ENCODE measurements around the gene PDE11A. TPM values are rescaled to one million over a fixed set of nuclear protein-coding genes. Genes with fewer than 3 reads are reported as not detected.

Gene PDE11A
- polyA plus RNA-seq, 2 of the 4 experiments (the other 2 are of a cell fraction), result 3.6 to 5.6 TPM

DNA sequence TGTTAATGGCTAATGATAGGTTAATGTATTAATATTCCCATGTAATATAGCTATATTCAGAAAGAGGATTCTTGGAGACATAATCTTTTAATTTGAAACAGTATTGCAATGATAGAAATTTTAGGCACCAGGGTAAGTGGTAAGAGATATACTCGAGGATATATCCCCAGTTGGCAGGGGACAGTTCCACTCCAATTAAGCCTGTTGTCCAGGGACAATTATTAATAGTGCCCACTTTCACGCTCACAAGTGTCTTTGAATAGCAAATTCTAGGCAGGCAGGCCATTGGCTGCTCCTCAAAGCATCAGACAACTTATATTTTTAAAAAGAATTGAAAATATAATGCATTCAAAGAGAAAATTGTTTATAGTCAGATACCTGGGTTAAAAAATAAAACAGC is 190.7 kb downstream of the PDE11A start:
- ChIA-PET CTCF (no interaction called here), POLR2A (no interaction called here)
- Histone ChIP-seq H3K4me2 (no peak overlapping the region), H3K4me1 (no peaks in the 10 kb centered on the region), H3K27ac (no peak overlapping the region), H3K4me3 (no peak overlapping the region), H3K9me3 (no peaks in the 10 kb centered on the region)
- ATAC-seq, result no peak
- WGBS (ENCODE audit: missing lambda C conversion rate), result 37% methylated on average over 2 of the region's 2 CpGs
- no peak for TF ChIP-seq E2F6 (IDR thresholded peaks at IDR 0.05; ENCODE audit: borderline replicate concordance, low read depth)
- no peak for TF ChIP-seq NPAS2 (CRISPR knock-in tag; IDR thresholded peaks at IDR 0.05; ENCODE audit: borderline replicate concordance)
- TF ChIP-seq, protein P1, sequence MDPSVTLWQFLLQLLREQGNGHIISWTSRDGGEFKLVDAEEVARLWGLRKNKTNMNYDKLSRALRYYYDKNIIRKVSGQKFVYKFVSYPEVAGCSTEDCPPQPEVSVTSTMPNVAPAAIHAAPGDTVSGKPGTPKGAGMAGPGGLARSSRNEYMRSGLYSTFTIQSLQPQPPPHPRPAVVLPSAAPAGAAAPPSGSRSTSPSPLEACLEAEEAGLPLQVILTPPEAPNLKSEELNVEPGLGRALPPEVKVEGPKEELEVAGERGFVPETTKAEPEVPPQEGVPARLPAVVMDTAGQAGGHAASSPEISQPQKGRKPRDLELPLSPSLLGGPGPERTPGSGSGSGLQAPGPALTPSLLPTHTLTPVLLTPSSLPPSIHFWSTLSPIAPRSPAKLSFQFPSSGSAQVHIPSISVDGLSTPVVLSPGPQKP (IDR thresholded peaks at IDR 0.05; ENCODE audit: low read depth, low read length), result no peak
- no peak for TF ChIP-seq RARB (CRISPR knock-in tag; IDR thresholded peaks at IDR 0.05)
- TF ChIP-seq FOXS1 (CRISPR knock-in tag; IDR thresholded peaks at IDR 0.05), result no peak
- no peak for TF ChIP-seq CEBPB (IDR thresholded peaks at IDR 0.05)
- TF ChIP-seq HDAC2 (IDR thresholded peaks at IDR 0.05), result no peak
- no peak for TF ChIP-seq ZFP36 (IDR thresholded peaks at IDR 0.05; ENCODE audit: borderline replicate concordance, partially characterized antibody)
- no peak for TF ChIP-seq CBX8 (IDR thresholded peaks at IDR 0.05)
- no peak for TF ChIP-seq NR3C1 (IDR thresholded peaks at IDR 0.05)
- TF ChIP-seq JUN (IDR thresholded peaks at IDR 0.05), result no peak
- TF ChIP-seq CHD2 (IDR thresholded peaks at IDR 0.05; ENCODE audit: low read length, partially characterized antibody), result no peak
- TF ChIP-seq NFE2L2 (conservative IDR thresholded peaks at IDR 0.05; ENCODE audit: low read length), result no peak
- TF ChIP-seq FOSL2 (IDR thresholded peaks at IDR 0.05), result no peak
- no peak for TF ChIP-seq FOSL2 (CRISPR knock-in tag; IDR thresholded peaks at IDR 0.05)
- no peak for TF ChIP-seq CBX2 (IDR thresholded peaks at IDR 0.05; ENCODE audit: borderline replicate concordance, low read depth)
- no peak for TF ChIP-seq ZNF302 (CRISPR knock-in tag; IDR thresholded peaks at IDR 0.05)
- no peak for TF ChIP-seq BHLHE40 (IDR thresholded peaks at IDR 0.05; ENCODE audit: low read depth, low read length)
- TF ChIP-seq MAZ (IDR thresholded peaks at IDR 0.05; ENCODE audit: borderline replicate concordance, low read depth, low read length), result no peak
- no peak for TF ChIP-seq KDM5A (IDR thresholded peaks at IDR 0.05)
- no peak for DNase-seq (ENCODE audit: low read depth in 1 of 2, low spot score in 1 of 2)
- no peak for FAIRE-seq

- Histone ChIP-seq H3K4me1 (no peaks in the 10 kb centered on the region), H3K27ac (no peak overlapping the region), H3K4me2 (no peak overlapping the region), H3K4me3 (no peak overlapping the region), H3K9me3 (no peaks in the 10 kb centered on the region)
- TF ChIP-seq MYC (IDR thresholded peaks at IDR 0.05; ENCODE audit: borderline replicate concordance, low read length), result no peak
- TF ChIP-seq NFE2L2 (conservative IDR thresholded peaks at IDR 0.05; ENCODE audit: low read length), result no peak
- no peak for TF ChIP-seq TP53 (CRISPR knock-in tag; IDR thresholded peaks at IDR 0.05)
- TF ChIP-seq, protein P1 (IDR thresholded peaks at IDR 0.05; ENCODE audit: low read depth, low read length), result no peak
- no peak for TF ChIP-seq EHF (CRISPR knock-in tag; IDR thresholded peaks at IDR 0.05)
- TF ChIP-seq, protein P2, sequence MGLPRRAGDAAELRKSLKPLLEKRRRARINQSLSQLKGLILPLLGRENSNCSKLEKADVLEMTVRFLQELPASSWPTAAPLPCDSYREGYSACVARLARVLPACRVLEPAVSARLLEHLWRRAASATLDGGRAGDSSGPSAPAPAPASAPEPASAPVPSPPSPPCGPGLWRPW (IDR thresholded peaks at IDR 0.05), result no peak
- TF ChIP-seq EHMT2 (IDR thresholded peaks at IDR 0.05; ENCODE audit: low read depth), result no peak
- no peak for TF ChIP-seq CBX2 (IDR thresholded peaks at IDR 0.05; ENCODE audit: borderline replicate concordance, low read depth)
- FAIRE-seq (no peak), ATAC-seq (no peak), DNase-seq (ENCODE audit: low read depth in 1 of 2, low spot score in 1 of 2) (no peak)
- 25% methylated on average over 2 of the region's 2 CpGs for WGBS (ENCODE audit: missing lambda C conversion rate)
- ChIA-PET CTCF (no interaction called here), POLR2A (no interaction called here)
Observed at GRCh38 chr2:177881008-177881747, 191.4 kb downstream of the PDE11A start.

Measured in A549 (cell line).